IMR-90 (cell line): ENCODE data around the gene IGF1R. TPM values are rescaled to one million over a fixed set of nuclear protein-coding genes. Genes with fewer than 3 reads are reported as not detected.

Experiments
- ATAC-seq: fragments of 200-7000 bp; cut with Tn5 transposase; 2 replicates; pipeline ENCODE4 v1.9.1; 2020; ENCODE audit warnings: low read depth, mild to moderate bottlenecking, moderate library complexity
- BruUV-seq: library from RNA; stranded (reverse); fragments of 400-500 nt; replicated peaks from 2 replicates; lab custom pipeline; 2021; lab: Mats Ljungman, UMichigan
- CTCF ChIA-PET: fragments of 300-600 bp; formaldehyde crosslinking; extraction: SDS; loops from one replicate; lab custom pipeline; 2021; ENCODE audit warnings: antibody characterized with exemption; lab: Yijun Ruan, JAX
- POLR2A ChIA-PET: fragments of 300-600 bp; sonication (Branson Sonifier 250); formaldehyde crosslinking; loops from one replicate; lab custom pipeline; 2022; ENCODE audit warnings: antibody characterized with exemption; ENCODE audit not compliant: unreplicated experiment; lab: Charles Lee
- DNase-seq: peaks from one replicate; pipeline ENCODE4 v3.0.0; 2013
- H2AFZ ChIP-seq: replicated peaks from 2 replicates; pipeline ENCODE3; 2013; ENCODE audit warnings: low read length, mild to moderate bottlenecking; ENCODE audit not compliant: poor library complexity
- H2AK5ac ChIP-seq: 2 replicates; pipeline ENCODE4 v1.6.1; 2013; ENCODE audit warnings: low read depth, low read length, inconsistent platforms
- H2AK9ac ChIP-seq: replicated peaks from 2 replicates; pipeline ENCODE3; 2013; ENCODE audit warnings: mild to moderate bottlenecking, low read depth, low read length, moderate library complexity; ENCODE audit not compliant: poor library complexity
- H2BK120ac ChIP-seq: 2 replicates; pipeline ENCODE4 v1.6.1; 2013; ENCODE audit warnings: low read depth, low read length, inconsistent platforms
- H2BK15ac ChIP-seq: 3 replicates; pipeline ENCODE4 v1.6.1; 2013; ENCODE audit warnings: low read depth, low read length, inconsistent platforms
- H2BK20ac ChIP-seq: 2 replicates; pipeline ENCODE4 v1.6.1; 2013; ENCODE audit warnings: low read depth, mild to moderate bottlenecking, inconsistent platforms, low read length, moderate library complexity
- H2BK5ac ChIP-seq: 2 replicates; pipeline ENCODE4 v1.6.1; 2013; ENCODE audit warnings: mild to moderate bottlenecking, low read depth, low read length, inconsistent platforms; ENCODE audit not compliant: poor library complexity, severe bottlenecking
- H3K14ac ChIP-seq: replicated peaks from 2 replicates; pipeline ENCODE4 v1.6.1; 2013; ENCODE audit warnings: low read depth, low read length, inconsistent platforms
- H3K18ac ChIP-seq: 2 replicates; pipeline ENCODE4 v1.6.1; 2013; ENCODE audit warnings: low read depth, low read length, control low read depth
- H3K23ac ChIP-seq: 2 replicates; pipeline ENCODE4 v1.6.1; 2013; ENCODE audit warnings: low read depth, low read length, inconsistent platforms
- H3K27ac ChIP-seq: 2 replicates; pipeline ENCODE4 v1.5.1; 2013; ENCODE audit warnings: mild to moderate bottlenecking, control low read depth, low read length; ENCODE audit not compliant: insufficient read depth
- H3K27me3 ChIP-seq: 2 replicates; pipeline ENCODE4 v1.6.1; 2013; ENCODE audit warnings: low read length; ENCODE audit not compliant: control insufficient read depth, insufficient read depth
- H3K36me3 ChIP-seq: 2 replicates; pipeline ENCODE4 v1.6.1; 2013; ENCODE audit warnings: low read length, mixed read lengths; ENCODE audit not compliant: control insufficient read depth, insufficient read depth
- H3K4ac ChIP-seq: 2 replicates; pipeline ENCODE4 v1.6.1; 2013; ENCODE audit warnings: low read depth, low read length, inconsistent platforms
- H3K4me1 ChIP-seq: 2 replicates; pipeline ENCODE4 v1.6.1; 2013; ENCODE audit warnings: low read length, mixed read lengths; ENCODE audit not compliant: control insufficient read depth, insufficient read depth
- H3K4me2 ChIP-seq: 2 replicates; pipeline ENCODE4 v1.6.1; 2013; ENCODE audit warnings: low read depth, mild to moderate bottlenecking, control low read depth, low read length, moderate library complexity
- H3K4me3 ChIP-seq: 2 replicates; pipeline ENCODE4 v1.5.1; 2013; ENCODE audit warnings: low read depth, mild to moderate bottlenecking, control low read depth, low read length, moderate library complexity; ENCODE audit not compliant: insufficient read depth
- H3K56ac ChIP-seq: 2 replicates; pipeline ENCODE4 v1.6.1; 2013; ENCODE audit warnings: low read length, inconsistent platforms; ENCODE audit not compliant: insufficient read depth; ENCODE audit errors: extremely low read depth
- H3K79me1 ChIP-seq, 2 experiments: 2 replicates each; pipeline ENCODE4 v1.6.1; 2013; ENCODE audit warnings: low read length in 2 of 2, inconsistent platforms in 1 of 2, low read depth in 1 of 2
- H3K9ac ChIP-seq: 2 replicates; pipeline ENCODE4 v1.6.1; 2013; ENCODE audit warnings: low read depth, low read length, control low read depth
- H3K9me1 ChIP-seq: 2 replicates; pipeline ENCODE4 v1.6.1; 2013; ENCODE audit warnings: low read length, inconsistent platforms; ENCODE audit not compliant: insufficient read depth
- H3K9me3 ChIP-seq: 2 replicates; pipeline ENCODE4 v1.6.1; 2013; ENCODE audit warnings: low read length; ENCODE audit not compliant: control insufficient read depth, insufficient read depth
- H4K20me1 ChIP-seq: 2 replicates; pipeline ENCODE4 v1.6.1; 2013; ENCODE audit warnings: low read length, inconsistent platforms; ENCODE audit not compliant: insufficient read depth
- H4K5ac ChIP-seq: 2 replicates; pipeline ENCODE4 v1.6.1; 2013; ENCODE audit warnings: mild to moderate bottlenecking, low read depth, low read length, control low read depth
- H4K8ac ChIP-seq, 2 experiments: 2 replicates each; pipeline ENCODE4 v1.6.1; 2013; ENCODE audit warnings: low read depth in 2 of 2, low read length in 2 of 2, control low read depth in 1 of 2, inconsistent platforms in 1 of 2
- H4K91ac ChIP-seq: 2 replicates; pipeline ENCODE4 v1.6.1; 2013; ENCODE audit warnings: low read depth, low read length, inconsistent platforms; ENCODE audit not compliant: insufficient read depth
- BHLHE40 ChIP-seq: fragments of 150-350 bp; IDR thresholded peaks from 2 replicates; pipeline ENCODE4 v1.6.1; 2016; ENCODE audit warnings: mild to moderate bottlenecking, low read depth, low read length
- CHD1 ChIP-seq: IDR thresholded peaks from 2 replicates; pipeline ENCODE4 v1.6.1; 2012; ENCODE audit warnings: low read depth, low read length, improper control_type of control experiment
- CTCF ChIP-seq: conservative IDR thresholded peaks from 2 replicates; pipeline ENCODE4 v1.5.1; 2012; ENCODE audit warnings: mild to moderate bottlenecking, low read depth, low read length, improper control_type of control experiment
- FOS ChIP-seq: fragments of 150-350 bp; IDR thresholded peaks from 2 replicates; pipeline ENCODE4 v1.6.1; 2016; ENCODE audit warnings: low read depth, low read length
- MAFK ChIP-seq: IDR thresholded peaks from 2 replicates; pipeline ENCODE4 v1.6.1; 2012; ENCODE audit warnings: low read depth, low read length, improper control_type of control experiment
- MAZ ChIP-seq: IDR thresholded peaks from 2 replicates; pipeline ENCODE4 v1.6.1; 2012; ENCODE audit warnings: low read depth, mild to moderate bottlenecking, low read length, improper control_type of control experiment, moderate library complexity, borderline replicate concordance
- MXI1 ChIP-seq: IDR thresholded peaks from 2 replicates; pipeline ENCODE4 v1.6.1; 2012; ENCODE audit warnings: low read depth, mild to moderate bottlenecking, low read length, moderate library complexity, borderline replicate concordance
- POLR2A ChIP-seq: IDR thresholded peaks from 2 replicates; pipeline ENCODE4 v1.6.1; 2012; ENCODE audit warnings: mild to moderate bottlenecking, low read depth, low read length
- RAD21 ChIP-seq: IDR thresholded peaks from 2 replicates; pipeline ENCODE4 v1.6.1; 2012; ENCODE audit warnings: low read length, improper control_type of control experiment
- RFX5 ChIP-seq: IDR thresholded peaks from 2 replicates; pipeline ENCODE4 v1.8.0; 2012; ENCODE audit warnings: low read depth, mild to moderate bottlenecking, low read length, moderate library complexity
- SMC3 ChIP-seq: fragments of 150-350 bp; IDR thresholded peaks from 2 replicates; pipeline ENCODE4 v1.6.1; 2016; ENCODE audit warnings: low read depth, mild to moderate bottlenecking, antibody characterized with exemption, low read length, moderate library complexity
- WGBS, 2 experiments: methylation state at CpG; one replicate each; pipeline versions ENCODE4 v1.1.5 to v1.1.7; 2013; ENCODE audit warnings: missing lambda C conversion rate in 2 of 2; ENCODE audit not compliant: insufficient read length in 1 of 2; ENCODE audit errors: extremely low coverage in 2 of 2; 5-methylcytosine and 5-hydroxymethylcytosine counted together
- dilution Hi-C: fragments of 300-500 bp; cut with HindIII; formaldehyde crosslinking; loops from one replicate; pipeline ENCODE4 v1.14.3; 2018; ENCODE audit warnings: low sequenced_read_pairs; ENCODE audit not compliant: unreplicated experiment
- in situ Hi-C: fragments of 300-500 bp; cut with MboI; formaldehyde crosslinking; loops from 3 replicates; pipeline ENCODE4 v1.14.3; 2019; ENCODE audit warnings: low sequenced_read_pairs, inconsistent platforms, mixed read lengths
- intact Hi-C: fragments of 100-400 bp; cut with micrococcal nuclease; formaldehyde crosslinking; loops from 2 replicates; pipeline ENCODE4 v1.10.0; 2022
- polyA plus RNA-seq, 3 experiments: library from polyadenylated mRNA; depleted of rRNA; stranded (reverse); fragments of >200 nt; gene quantifications; 2 replicates each; pipeline ENCODE4 v1.2.3, GENCODE V29; 2012; ENCODE audit warnings: low replicate concordance in 1 of 3
- total RNA-seq: library from RNA; depleted of rRNA; stranded (reverse); fragments of >200 nt; gene quantifications from 2 replicates; pipeline ENCODE4 v1.2.3, GENCODE V29; 2012
- TF ChIP-seq, protein P1 (sequence below): fragments of 150-350 bp; IDR thresholded peaks from 2 replicates; pipeline ENCODE4 v1.6.1; 2016; ENCODE audit warnings: low read depth, mild to moderate bottlenecking, low read length, moderate library complexity, borderline replicate concordance
- TF ChIP-seq, protein P2 (sequence below): fragments of 150-350 bp; IDR thresholded peaks from 2 replicates; pipeline ENCODE4 v1.6.1; 2017; ENCODE audit warnings: mild to moderate bottlenecking, antibody characterized with exemption, low read length, low read depth

Gene IGF1R
- total and polyA plus RNA-seq, 2 of the 4 experiments (the other 2 are of a cell fraction), result 24.0 to 24.9 TPM

DNA sequence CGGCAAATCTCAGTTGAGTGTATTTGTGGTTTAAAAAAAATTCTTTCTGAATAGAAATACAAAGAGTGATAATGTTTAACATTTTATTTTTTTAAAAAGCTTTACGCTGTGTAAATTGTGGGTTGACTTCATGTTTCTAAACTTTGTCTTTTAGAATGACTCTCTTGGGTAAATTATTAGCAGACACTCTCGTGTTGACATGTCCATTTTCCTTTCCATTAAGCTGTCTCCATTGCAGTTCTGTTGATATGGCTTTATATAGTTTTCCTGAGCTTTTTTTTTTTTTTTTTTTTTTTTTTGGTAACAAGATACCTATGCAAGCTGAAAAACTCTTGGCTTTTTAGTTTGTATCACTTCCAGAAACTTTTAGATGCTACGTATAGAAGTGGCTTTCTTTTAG is 92.6 kb downstream of the IGF1R start:
- POLR2A ChIA-PET, result no interaction called here

More for the DNA sequence above, 92.6 kb downstream of the IGF1R start:
- Histone ChIP-seq H3K4me2 (no peak overlapping the region), H3K18ac (no peak overlapping the region), H4K5ac (no peak overlapping the region), H3K79me1 (peaks cover 28 to 96% of the 10 kb centered on the region in 2 experiments), H4K91ac (no peak overlapping the region), H3K36me3 (no peaks in the 10 kb centered on the region), H2BK20ac (no peak overlapping the region), H3K4ac (no peak overlapping the region), H3K9me3 (no peaks in the 10 kb centered on the region), H2BK120ac (no peak overlapping the region), H3K9ac (no peak overlapping the region), H2BK15ac (no peak overlapping the region), H2AK9ac (no peak overlapping the region), H3K56ac (no peak overlapping the region), H3K27me3 (no peaks in the 10 kb centered on the region), H2BK5ac (no peak overlapping the region), H4K20me1 (peaks cover 98% of the 10 kb centered on the region), H4K8ac (no peak overlapping the region), H3K4me1 (peaks cover 15% of the 10 kb centered on the region), H3K27ac (no peak overlapping the region), H3K14ac (no peak overlapping the region), H3K4me3 (no peak overlapping the region), H2AK5ac (no peak overlapping the region), H3K23ac (no peak overlapping the region), H3K9me1 (peaks cover 30% of the 10 kb centered on the region), H2AFZ (no peak overlapping the region)
- no CpG with 5 or more reads among the region's 4 CpGs for WGBS, 2 experiments
- ATAC-seq (no peak), DNase-seq (no peak)
- intact Hi-C loops, result no loop called here
- CTCF ChIA-PET, result interaction anchor here (0.8 kb wide), 1 partner anchor 13 kb away, joined by 3 read pairs; no protein-coding TSS in a partner anchor
- TF ChIP-seq CTCF (no peak), MXI1 (no peak), MAZ (no peak), POLR2A (no peak), CHD1 (no peak), RFX5 (no peak), SMC3 (no peak), RAD21 (no peak), MAFK (no peak), FOS (no peak), BHLHE40 (no peak)
- TF ChIP-seq, protein P1, sequence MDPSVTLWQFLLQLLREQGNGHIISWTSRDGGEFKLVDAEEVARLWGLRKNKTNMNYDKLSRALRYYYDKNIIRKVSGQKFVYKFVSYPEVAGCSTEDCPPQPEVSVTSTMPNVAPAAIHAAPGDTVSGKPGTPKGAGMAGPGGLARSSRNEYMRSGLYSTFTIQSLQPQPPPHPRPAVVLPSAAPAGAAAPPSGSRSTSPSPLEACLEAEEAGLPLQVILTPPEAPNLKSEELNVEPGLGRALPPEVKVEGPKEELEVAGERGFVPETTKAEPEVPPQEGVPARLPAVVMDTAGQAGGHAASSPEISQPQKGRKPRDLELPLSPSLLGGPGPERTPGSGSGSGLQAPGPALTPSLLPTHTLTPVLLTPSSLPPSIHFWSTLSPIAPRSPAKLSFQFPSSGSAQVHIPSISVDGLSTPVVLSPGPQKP, result no peak
- TF ChIP-seq, protein P2, sequence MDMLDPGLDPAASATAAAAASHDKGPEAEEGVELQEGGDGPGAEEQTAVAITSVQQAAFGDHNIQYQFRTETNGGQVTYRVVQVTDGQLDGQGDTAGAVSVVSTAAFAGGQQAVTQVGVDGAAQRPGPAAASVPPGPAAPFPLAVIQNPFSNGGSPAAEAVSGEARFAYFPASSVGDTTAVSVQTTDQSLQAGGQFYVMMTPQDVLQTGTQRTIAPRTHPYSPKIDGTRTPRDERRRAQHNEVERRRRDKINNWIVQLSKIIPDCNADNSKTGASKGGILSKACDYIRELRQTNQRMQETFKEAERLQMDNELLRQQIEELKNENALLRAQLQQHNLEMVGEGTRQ, result no peak
- BruUV-seq, result no TSS peak
- in situ Hi-C loops, result no loop called here
- dilution Hi-C loops, result no loop called here
